Cortex of kidney (tissue), 1 donor: ENCODE results near the gene OR4K14.
"Not testable (repeated sequence)": the region's sequence is repeated elsewhere in the genome, so short reads cannot be mapped to it uniquely, and the experiment has no call there.

Experiments
- DNase-seq: peaks from one replicate; lab custom pipeline; 2025; lab: John Stamatoyannopoulos, UW

OR4K14 gene

GRCh38 chr14:20019257-20019865 is at the start of gene OR4K14:
OR4K14 (minus strand) TSS chr14:20019307; CDS start chr14:20015193, 4,114 bp downstream.
- DNase-seq, result no peak

GRCh38 chr14:20059745-20060144 is 40.6 kb upstream of the OR4K14 start, which contains the start of gene OR4L1:
OR4L1 (plus strand) TSS chr14:20060045; CDS start chr14:20060045, 0 bp downstream.
- DNase-seq, result no peak

GRCh38 chr14:20048202-20048601 is 29.1 kb upstream of the OR4K14 start:
- no peak for DNase-seq

GRCh38 chr14:20044243-20044642 is 25.1 kb upstream of the OR4K14 start:
- no peak for DNase-seq

- no peak for DNase-seq
Observed at GRCh38 chr14:20035938-20036337, 16.8 kb upstream of the OR4K14 start, which contains the start of gene OR4K13. OR4K13 (minus strand) TSS chr14:20036038; CDS start chr14:20034758, 1,280 bp downstream.

- no peak for DNase-seq
Observed at GRCh38 chr14:20035449-20035848, 16.3 kb upstream of the OR4K14 start.

GRCh38 chr14:20031058-20031457 is 12.0 kb upstream of the OR4K14 start:
- DNase-seq, result no peak

GRCh38 chr14:20008156-20008555 is 11.0 kb downstream of the OR4K14 start:
- DNase-seq, result no peak

- DNase-seq, result no peak
Observed at GRCh38 chr14:20002319-20002718, 16.8 kb downstream of the OR4K14 start.

- no peak for DNase-seq
Observed at GRCh38 chr14:20001863-20002262, 17.2 kb downstream of the OR4K14 start, which contains the start of gene OR4Q2. OR4Q2 (plus strand) TSS chr14:20002163.

GRCh38 chr14:19993438-19993837 is 25.7 kb downstream of the OR4K14 start:
- no peak for DNase-seq

GRCh38 chr14:19975291-19975690 is 43.8 kb downstream of the OR4K14 start, which contains the start of gene OR4K15:
OR4K15 (plus strand) TSS chr14:19975591; CDS start chr14:19975591, 0 bp downstream.
- no peak for DNase-seq

GRCh38 chr14:19974844-19975243 is 44.3 kb downstream of the OR4K14 start:
- no peak for DNase-seq

- not testable (repeated sequence) for DNase-seq
Observed at GRCh38 chr14:19969735-19970134, 49.4 kb downstream of the OR4K14 start.
